ENCODE data around the gene GRIK3.

Gene GRIK3

GRCh38 chr1:36880155-36881067, 153.9 kb downstream of the GRIK3 start:
- TF ChIP-seq EP300 (IDR thresholded peaks at IDR 0.05; ENCODE audit: borderline replicate concordance) (no peak), RAD21 (IDR thresholded peaks at IDR 0.05; ENCODE audit: low read depth) (no peak), FOXM1 (IDR thresholded peaks at IDR 0.05; ENCODE audit: borderline replicate concordance, low read depth) (no peak), CEBPB (IDR thresholded peaks at IDR 0.05) (no peak), MAX (IDR thresholded peaks at IDR 0.05) (no peak), YY1 (IDR thresholded peaks at IDR 0.05; ENCODE audit: low read depth) (no peak), CREB1 (IDR thresholded peaks at IDR 0.05; ENCODE audit: low read depth) (no peak), USF1 (IDR thresholded peaks at IDR 0.05) (no peak), ZBTB7A (IDR thresholded peaks at IDR 0.05; ENCODE audit: low read depth) (no peak), REST (IDR thresholded peaks at IDR 0.05; ENCODE audit: low read depth) (no peak), EGR1 (IDR thresholded peaks at IDR 0.05) (no peak), TCF12 (IDR thresholded peaks at IDR 0.05; ENCODE audit: low read depth) (no peak), NFIC (IDR thresholded peaks at IDR 0.05) (no peak)

GRCh38 chr1:36879613-36880012, 154.7 kb downstream of the GRIK3 start:
- no peak for TF ChIP-seq TCF12 (IDR thresholded peaks at IDR 0.05; ENCODE audit: low read depth)
- TF ChIP-seq CEBPB (IDR thresholded peaks at IDR 0.05) = no peak
- TF ChIP-seq REST (IDR thresholded peaks at IDR 0.05; ENCODE audit: low read depth) = no peak
- TF ChIP-seq CREB1 (IDR thresholded peaks at IDR 0.05; ENCODE audit: low read depth) = no peak
- TF ChIP-seq USF1 (IDR thresholded peaks at IDR 0.05) = no peak
- TF ChIP-seq NFIC (IDR thresholded peaks at IDR 0.05) = no peak
- no peak for TF ChIP-seq MAX (IDR thresholded peaks at IDR 0.05)
- no peak for TF ChIP-seq FOXM1 (IDR thresholded peaks at IDR 0.05; ENCODE audit: borderline replicate concordance, low read depth)
- no peak for TF ChIP-seq RAD21 (IDR thresholded peaks at IDR 0.05; ENCODE audit: low read depth)
- no peak for TF ChIP-seq EP300 (IDR thresholded peaks at IDR 0.05; ENCODE audit: borderline replicate concordance)

GRCh38 chr1:36876990-36877389, 157.3 kb downstream of the GRIK3 start:
- TF ChIP-seq TCF12 (IDR thresholded peaks at IDR 0.05; ENCODE audit: low read depth) (no peak), TEAD4 (IDR thresholded peaks at IDR 0.05) (no peak), EGR1 (IDR thresholded peaks at IDR 0.05) (no peak), CREB1 (IDR thresholded peaks at IDR 0.05; ENCODE audit: low read depth) (no peak), REST (IDR thresholded peaks at IDR 0.05; ENCODE audit: low read depth) (no peak), RAD21 (IDR thresholded peaks at IDR 0.05; ENCODE audit: low read depth) (no peak)

- TF ChIP-seq REST (IDR thresholded peaks at IDR 0.05; ENCODE audit: low read depth) (no peak), CEBPB (IDR thresholded peaks at IDR 0.05) (no peak), USF1 (IDR thresholded peaks at IDR 0.05) (no peak), TEAD4 (IDR thresholded peaks at IDR 0.05) (no peak), TCF12 (IDR thresholded peaks at IDR 0.05; ENCODE audit: low read depth) (no peak), CREB1 (IDR thresholded peaks at IDR 0.05; ENCODE audit: low read depth) (no peak), FOXM1 (IDR thresholded peaks at IDR 0.05; ENCODE audit: borderline replicate concordance, low read depth) (no peak), MAX (IDR thresholded peaks at IDR 0.05) (no peak), EP300 (IDR thresholded peaks at IDR 0.05; ENCODE audit: borderline replicate concordance) (no peak), ZBTB7A (IDR thresholded peaks at IDR 0.05; ENCODE audit: low read depth) (no peak), YY1 (IDR thresholded peaks at IDR 0.05; ENCODE audit: low read depth) (no peak), RAD21 (IDR thresholded peaks at IDR 0.05; ENCODE audit: low read depth) (no peak), TAF1 (IDR thresholded peaks at IDR 0.05; ENCODE audit: low read depth) (no peak), NFIC (IDR thresholded peaks at IDR 0.05) (no peak), EGR1 (IDR thresholded peaks at IDR 0.05) (no peak)
Observed at GRCh38 chr1:36874271-36875060, 159.8 kb downstream of the GRIK3 start.
